GM08714 (cell line): Measurements from ENCODE around the gene CMTM2.
"Not testable (repeated sequence)": the region's sequence is repeated elsewhere in the genome, so short reads cannot be mapped to it uniquely, and the experiment has no call there.

Experiments used
- H3K4me3 ChIP-seq: fragments of 200-500 bp; sonication (Bioruptor generic); 2 replicates; pipeline ENCODE4 v1.5.1; 2014; ENCODE audit warnings: mild to moderate bottlenecking, low read length, inconsistent platforms
- ZNF274 ChIP-seq: IDR thresholded peaks from 2 replicates; pipeline ENCODE4 v1.6.1; 2012; ENCODE audit warnings: mild to moderate bottlenecking, low read depth, low read length

The CMTM2 gene

DNA sequence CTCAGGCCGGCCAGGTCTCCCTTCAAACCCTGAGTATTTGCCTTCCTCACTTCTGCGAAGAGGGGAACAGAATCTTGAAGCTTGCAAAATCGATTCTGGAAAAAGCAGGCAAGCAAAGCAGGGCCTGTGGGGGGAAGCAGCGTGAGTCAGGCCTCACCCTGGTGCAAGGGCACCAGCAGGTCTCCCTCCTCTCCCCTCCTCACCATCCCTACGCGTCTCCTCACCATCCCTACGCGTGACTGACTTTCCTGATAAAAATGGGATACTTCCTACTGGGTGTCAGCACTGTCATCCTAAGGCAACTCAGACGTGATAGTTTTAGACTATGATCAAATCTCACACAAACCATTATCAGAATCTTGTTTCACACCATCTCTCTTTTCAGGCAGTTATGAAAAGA lies 37.3 kb downstream of the CMTM2 start:
- no peak overlapping the region for H3K4me3 ChIP-seq
- TF ChIP-seq ZNF274 = no peak

DNA sequence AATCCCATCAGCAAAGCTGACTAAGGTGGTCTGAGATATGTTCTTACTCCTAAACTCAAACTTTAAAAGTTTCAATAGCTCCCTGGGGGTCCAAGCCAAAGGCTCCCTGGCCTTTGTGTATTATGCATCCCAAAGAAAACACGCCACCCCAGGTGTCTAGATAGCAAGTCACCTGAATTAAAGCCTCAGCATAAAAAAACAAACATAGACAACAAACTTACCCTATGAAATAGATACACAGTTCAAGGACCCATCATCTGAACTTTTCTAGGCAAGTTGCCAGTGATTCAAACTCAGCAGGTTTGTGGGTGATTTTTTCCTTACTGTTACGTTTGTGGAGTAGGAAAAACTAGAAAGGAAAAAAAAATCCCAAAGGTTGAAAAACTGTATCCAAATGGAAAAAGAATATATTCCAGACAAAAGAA lies 37.8 kb downstream of the CMTM2 start:
- TF ChIP-seq ZNF274 = no peak
- H3K4me3 ChIP-seq = no peak overlapping the region

GRCh38 chr16:66617728-66618127 lies 38.5 kb downstream of the CMTM2 start:
- no peak for TF ChIP-seq ZNF274

DNA sequence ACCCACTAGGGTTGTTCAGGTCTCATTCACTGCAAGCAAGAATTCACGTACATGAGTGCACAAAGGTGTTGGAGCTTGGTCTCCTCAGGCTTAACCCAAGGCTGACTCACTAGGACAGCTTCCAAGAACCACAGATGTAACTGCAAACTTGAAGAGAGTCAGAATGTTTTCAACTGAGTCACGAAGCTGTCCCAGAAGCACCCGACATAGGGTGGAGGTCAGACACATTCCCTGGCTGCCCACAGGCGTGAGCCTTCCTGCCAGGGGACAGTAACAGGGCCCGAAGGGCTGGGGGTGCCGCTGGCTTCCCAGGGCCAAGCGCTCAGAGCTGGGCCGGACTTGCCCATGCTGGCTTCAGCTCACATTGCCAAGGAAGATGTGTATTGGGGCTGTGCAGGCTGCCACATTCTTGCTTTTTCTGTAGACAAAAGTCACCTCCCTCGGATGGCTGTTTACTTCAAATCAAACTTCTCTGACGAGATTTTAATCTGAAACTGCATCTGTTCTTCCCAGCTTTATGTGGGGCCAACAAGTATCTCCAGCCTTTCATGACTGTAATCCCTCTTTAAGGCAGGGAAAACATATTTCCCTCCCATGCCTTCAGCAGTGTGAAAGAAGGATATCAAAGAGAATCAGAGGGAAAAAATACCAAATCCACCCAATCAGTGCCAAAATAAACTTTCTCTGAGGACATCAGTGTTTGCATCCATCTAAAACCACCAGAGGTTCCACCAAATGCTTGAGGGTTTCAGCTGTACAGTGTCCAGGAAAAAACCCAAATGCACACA lies 39.5 kb downstream of the CMTM2 start:
- no peak for TF ChIP-seq ZNF274
- no peak overlapping the region for H3K4me3 ChIP-seq

More at GRCh38 chr16:66617728-66618127, 38.5 kb downstream of the CMTM2 start:
- H3K4me3 ChIP-seq = no peak overlapping the region

DNA sequence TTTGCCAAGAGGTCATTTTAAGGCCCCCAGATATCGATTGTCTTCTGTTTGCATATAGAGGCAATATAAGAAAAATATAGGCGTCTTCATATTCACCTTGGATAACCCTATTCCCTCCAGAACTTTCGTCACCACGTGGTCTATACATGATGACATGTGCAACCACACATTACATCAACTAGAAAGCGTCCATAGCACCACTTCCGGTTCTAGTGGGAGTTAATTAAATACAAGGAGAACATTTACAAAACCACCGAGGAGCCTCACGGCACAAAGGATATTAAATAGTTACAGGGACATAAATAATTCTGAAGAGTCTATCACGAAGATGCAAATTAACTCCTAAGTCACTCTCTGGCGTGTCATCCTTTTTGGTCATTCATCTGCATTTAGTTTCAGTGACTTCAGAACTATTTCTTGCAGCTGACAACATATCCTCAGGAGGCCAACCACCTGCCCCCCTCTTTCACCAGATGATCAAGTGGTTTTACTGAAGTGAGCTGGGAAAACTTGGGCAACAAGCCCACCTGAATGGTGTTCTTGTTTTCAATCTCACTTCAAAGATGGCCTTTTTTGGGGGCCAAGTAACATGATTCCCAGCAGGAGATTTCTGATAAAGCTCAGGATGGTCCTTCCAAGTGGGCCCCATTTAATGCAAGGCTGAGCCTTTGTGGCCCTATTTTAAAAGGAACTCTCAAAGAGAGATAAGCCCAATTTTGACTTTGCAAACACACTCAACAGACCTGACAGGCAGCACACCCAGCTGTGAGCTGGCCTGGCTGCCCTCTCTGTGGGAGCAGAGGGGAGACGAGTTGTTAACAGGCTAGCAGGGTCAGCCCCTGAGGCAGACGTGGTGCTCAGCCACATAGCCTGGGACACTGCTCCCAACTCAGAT lies 40.5 kb downstream of the CMTM2 start:
- no peak overlapping the region for H3K4me3 ChIP-seq
- no peak for TF ChIP-seq ZNF274

DNA sequence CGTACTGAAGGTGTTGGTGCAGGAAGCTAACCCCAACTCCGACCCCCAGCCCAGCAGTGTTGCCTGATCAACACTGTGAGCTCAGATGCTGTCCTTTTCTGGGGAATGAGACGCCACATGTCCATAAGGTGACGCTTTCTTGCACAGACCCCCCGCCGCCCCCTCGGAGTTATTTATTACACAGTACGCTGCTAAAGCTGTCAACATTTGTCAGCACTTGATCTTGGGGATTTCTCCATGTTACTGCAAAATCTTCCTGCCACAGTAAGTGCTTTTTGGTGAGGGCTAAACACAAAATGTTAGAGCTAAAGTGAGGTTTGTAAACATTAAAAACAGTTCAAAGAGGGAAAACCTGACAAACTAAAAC lies 41.1 kb downstream of the CMTM2 start:
- no peak for TF ChIP-seq ZNF274
- no peak overlapping the region for H3K4me3 ChIP-seq

DNA sequence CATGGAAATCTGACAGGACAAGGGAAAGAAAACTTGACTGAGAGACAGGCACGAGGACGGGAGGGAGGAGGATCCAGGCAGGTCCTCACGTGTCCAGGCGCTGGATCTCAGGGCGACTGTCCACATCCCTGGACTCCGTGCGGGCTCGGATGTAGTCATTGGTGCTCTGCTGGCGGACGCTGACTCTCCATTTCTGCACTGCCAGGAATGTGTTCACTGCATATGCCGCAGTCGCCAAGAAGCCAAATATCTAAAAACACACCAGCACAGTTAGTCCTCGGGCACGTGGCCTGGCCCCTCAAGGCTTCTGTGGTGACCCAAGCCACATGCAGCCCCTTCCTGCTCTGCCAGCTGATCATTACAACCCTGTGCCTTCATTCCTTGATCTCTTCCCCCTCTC lies 42.7 kb downstream of the CMTM2 start:
- no peak overlapping the region for H3K4me3 ChIP-seq
- TF ChIP-seq ZNF274 = no peak

- H3K4me3 ChIP-seq = no peak overlapping the region
These were observed 43.6 kb downstream of the CMTM2 start for GRCh38 chr16:66622863-66623262.

DNA sequence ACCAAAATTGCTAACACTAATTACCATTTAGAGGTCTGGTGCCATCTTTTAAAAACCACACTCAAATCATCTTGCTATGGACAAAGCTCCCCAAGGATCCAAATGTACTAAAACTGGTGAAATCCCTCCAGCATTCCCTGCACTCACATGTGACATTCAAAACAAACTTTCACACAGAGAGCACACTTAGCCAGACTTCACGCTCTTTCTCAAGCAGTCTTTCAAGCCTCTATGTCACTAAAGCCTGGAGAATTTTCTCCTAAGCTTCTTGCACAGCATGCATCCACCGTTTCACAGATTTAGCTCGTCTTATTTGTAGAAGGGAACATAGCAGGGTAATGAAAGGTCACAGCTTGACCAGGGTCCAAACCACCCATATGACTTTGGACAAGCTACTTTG lies 44.5 kb downstream of the CMTM2 start:
- H3K4me3 ChIP-seq = no peak overlapping the region
- no peak for TF ChIP-seq ZNF274

More at GRCh38 chr16:66622863-66623262, 43.6 kb downstream of the CMTM2 start:
- TF ChIP-seq ZNF274 = no peak

- H3K4me3 ChIP-seq = not testable (repeated sequence)
These were observed 48.5 kb downstream of the CMTM2 start for GRCh38 chr16:66627611-66628378.

DNA sequence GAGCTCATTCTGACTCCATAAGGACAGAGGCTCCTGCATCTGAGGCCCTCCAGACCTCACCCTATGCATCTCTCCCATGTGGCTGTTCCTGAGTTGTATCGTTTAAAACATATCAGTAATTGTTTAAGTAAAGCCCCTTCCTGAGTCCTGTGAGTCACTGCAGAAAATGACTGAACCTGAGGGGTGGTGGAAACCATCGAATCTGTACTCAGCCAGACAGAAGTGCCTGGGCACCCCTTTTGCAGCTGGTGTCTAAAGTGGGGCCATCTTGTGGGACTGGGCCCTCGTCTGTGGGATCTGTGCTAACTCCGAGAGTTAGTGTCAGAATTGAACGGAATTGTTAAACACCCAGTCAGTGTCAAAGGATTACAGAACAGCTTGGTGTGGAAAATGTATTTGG lies 50.6 kb downstream of the CMTM2 start:
- no peak for TF ChIP-seq ZNF274
- no peak overlapping the region for H3K4me3 ChIP-seq

GRCh38 chr16:66630561-66631260 lies 51.4 kb downstream of the CMTM2 start:
- not testable (repeated sequence) for H3K4me3 ChIP-seq

DNA sequence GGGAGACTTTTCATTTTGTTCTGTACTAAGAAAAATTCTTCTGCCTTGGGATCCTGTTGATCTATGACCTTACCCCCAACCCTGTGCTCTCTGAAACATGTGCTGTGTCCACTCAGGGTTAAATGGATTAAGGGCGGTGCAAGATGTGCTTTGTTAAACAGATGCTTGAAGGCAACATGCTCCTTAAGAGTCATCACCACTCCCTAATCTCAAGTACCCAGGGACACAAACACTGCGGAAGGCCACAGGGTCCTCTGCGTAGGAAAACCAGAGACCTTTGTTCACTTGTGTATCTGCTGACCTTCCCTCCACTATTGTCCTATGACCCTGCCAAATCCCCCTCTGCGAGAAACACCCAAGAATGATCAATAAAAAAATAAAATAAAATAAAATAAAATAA lies 52.3 kb downstream of the CMTM2 start:
- H3K4me3 ChIP-seq = not testable (repeated sequence)

DNA sequence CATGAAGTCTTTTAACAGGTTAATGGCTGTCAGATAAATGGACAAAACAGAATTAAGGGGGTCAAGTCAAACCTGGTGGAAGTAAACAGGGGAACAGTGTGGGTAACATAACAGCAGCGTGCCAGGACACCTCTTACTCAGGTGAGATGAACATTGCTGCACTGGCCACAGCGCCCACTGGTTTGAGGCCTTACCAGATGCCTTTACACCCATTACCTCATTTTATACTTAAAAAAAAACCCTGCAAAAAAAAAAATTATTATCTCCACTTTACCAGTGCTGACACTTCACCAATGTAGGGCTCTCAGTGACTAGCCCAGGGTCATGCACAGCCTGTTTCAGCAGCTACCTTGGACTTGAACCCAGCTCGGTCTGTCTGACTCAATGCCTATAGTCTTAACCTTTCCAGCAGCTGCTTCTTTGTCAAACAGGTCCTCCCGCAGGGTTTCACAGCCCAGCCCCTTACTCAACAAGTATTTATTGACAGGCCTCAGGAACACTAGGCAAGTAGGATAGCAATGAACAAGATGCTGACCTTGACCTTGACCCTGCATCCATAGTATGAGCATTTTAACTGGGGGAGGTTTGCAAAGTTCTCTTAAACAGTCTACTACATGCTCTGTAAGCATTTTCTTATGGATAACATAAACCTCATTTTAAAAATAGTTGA lies 55.4 kb downstream of the CMTM2 start:
- no peak for TF ChIP-seq ZNF274
- H3K4me3 ChIP-seq = no peak overlapping the region
